Fibroblast of lung (primary cell): Measurements from ENCODE around the gene CR1.
"Not testable (repeated sequence)": the region's sequence is repeated elsewhere in the genome, so short reads cannot be mapped to it uniquely, and the experiment has no call there.

Experiments
- EZH2 ChIP-seq: IDR thresholded peaks from 2 replicates; pipeline ENCODE4 v1.5.1; 2012; ENCODE audit warnings: low read length, control low read depth, mild to moderate bottlenecking; ENCODE audit errors: missing control alignments
- TF ChIP-seq, protein P1 (sequence below), 2 donors: IDR thresholded peaks in 1 of 2; conservative IDR thresholded peaks in 1 of 2; 1 replicate in 1 of 2; 2 replicates in 1 of 2; pipeline ENCODE4 v1.5.1; 2011 to 2012; ENCODE audit warnings: low read length in 2 of 2, control low read depth in 1 of 2, inconsistent platforms in 1 of 2, low read depth in 1 of 2, mild to moderate bottlenecking in 1 of 2

DNA sequence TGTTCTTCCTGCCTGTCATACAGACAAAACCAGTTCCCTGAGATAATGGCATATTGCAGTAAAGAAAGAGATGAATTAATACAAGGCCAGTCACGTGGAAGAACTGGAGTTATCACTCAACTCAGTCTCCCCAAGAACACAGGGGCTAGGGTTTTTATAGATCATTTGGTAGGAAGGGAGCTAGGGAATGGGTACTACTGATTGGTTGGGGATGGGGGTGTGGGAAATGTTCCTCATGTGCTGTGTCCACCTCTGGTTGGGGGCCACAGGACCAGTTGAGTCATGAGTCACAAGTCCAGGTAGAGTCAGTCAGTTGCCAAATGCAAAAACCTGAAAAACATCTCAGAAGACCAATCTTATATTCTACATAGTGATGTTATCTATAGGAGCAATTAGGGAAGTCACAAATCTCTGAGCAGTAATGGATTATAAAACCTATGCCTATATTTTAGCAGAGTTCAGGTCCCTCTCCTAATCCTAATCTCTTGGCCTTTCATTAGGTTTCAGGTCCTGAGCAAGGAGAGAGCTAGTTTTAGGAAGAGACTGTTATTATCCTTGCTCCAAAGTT, 129.6 kb downstream of the CR1 start:
- TF ChIP-seq, protein P1, sequence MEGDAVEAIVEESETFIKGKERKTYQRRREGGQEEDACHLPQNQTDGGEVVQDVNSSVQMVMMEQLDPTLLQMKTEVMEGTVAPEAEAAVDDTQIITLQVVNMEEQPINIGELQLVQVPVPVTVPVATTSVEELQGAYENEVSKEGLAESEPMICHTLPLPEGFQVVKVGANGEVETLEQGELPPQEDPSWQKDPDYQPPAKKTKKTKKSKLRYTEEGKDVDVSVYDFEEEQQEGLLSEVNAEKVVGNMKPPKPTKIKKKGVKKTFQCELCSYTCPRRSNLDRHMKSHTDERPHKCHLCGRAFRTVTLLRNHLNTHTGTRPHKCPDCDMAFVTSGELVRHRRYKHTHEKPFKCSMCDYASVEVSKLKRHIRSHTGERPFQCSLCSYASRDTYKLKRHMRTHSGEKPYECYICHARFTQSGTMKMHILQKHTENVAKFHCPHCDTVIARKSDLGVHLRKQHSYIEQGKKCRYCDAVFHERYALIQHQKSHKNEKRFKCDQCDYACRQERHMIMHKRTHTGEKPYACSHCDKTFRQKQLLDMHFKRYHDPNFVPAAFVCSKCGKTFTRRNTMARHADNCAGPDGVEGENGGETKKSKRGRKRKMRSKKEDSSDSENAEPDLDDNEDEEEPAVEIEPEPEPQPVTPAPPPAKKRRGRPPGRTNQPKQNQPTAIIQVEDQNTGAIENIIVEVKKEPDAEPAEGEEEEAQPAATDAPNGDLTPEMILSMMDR (conservative IDR thresholded peaks at IDR 0.05 in 1 of 2, IDR thresholded peaks at IDR 0.05 in 1 of 2; ENCODE audit: low read depth in 1 of 2, low read length in 2 of 2), result not testable (repeated sequence)
- TF ChIP-seq EZH2, result not testable (repeated sequence)
